NCI-H510A treated with DMSO at 0.1 percent for 48 hours (cell line): ENCODE measurements around the gene BCL7A.
A peak's percentile ranks its signal among the peaks of the same experiment; 100 is the strongest.

Experiments
- DNase-seq: peaks from one replicate; lab custom pipeline; 2025; lab: John Stamatoyannopoulos, UW

The BCL7A gene

GRCh38 chr12:122079033-122079531, 57.4 kb downstream of the BCL7A start:
- DNase-seq: peak; percentile 38

GRCh38 chr12:122079532-122080081, 57.9 kb downstream of the BCL7A start:
- no peak for DNase-seq

DNA sequence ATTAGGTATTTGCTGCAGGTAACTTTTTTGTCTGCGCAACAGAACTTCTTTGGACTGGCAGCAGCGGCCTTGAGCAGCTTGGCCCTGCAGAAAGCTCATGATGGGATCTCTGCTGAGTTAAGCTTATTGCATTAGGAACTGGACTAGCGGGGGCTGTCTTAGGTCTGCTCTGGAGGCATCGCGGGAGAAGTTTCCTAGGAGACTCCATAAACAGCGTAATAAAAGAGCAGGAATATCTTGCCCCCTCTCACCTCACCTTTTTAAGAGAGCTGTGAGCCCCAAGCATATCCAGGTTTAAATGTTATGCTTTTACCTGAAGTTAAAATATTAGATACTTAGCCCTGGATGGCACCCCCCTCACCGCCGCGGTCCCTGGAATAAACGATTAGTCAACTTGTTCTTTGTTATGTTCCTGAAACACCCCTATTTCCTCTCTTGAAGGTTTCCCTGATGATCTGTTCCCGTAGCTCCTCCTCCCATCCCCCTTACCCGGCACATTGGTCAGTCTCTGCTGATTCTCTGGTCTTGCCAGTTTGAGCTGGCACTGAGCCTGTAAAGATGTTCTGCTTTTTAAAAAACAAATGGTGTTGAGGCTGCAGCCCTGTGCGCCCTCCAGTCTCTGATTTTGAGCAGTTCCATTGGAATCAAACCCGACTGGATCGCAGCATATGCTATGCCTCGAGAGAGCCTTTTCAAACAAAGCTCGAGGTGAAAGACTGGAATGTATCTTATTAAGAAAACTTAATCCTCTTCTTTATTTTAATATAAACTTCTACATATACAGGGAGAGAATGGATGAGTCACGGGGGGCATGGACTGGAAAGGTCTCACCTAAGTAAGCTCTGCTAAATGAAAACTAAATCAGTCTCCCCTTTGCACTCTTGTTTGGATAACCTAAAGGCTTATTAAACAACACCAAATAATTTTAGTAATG, 58.7 kb downstream of the BCL7A start:
- peak; percentile 62 for DNase-seq

- no peak for DNase-seq
These were observed 59.5 kb downstream of the BCL7A start for GRCh38 chr12:122081083-122081696.

- DNase-seq: peak; percentile 66
These were observed 60.1 kb downstream of the BCL7A start for GRCh38 chr12:122081697-122082221.

DNA sequence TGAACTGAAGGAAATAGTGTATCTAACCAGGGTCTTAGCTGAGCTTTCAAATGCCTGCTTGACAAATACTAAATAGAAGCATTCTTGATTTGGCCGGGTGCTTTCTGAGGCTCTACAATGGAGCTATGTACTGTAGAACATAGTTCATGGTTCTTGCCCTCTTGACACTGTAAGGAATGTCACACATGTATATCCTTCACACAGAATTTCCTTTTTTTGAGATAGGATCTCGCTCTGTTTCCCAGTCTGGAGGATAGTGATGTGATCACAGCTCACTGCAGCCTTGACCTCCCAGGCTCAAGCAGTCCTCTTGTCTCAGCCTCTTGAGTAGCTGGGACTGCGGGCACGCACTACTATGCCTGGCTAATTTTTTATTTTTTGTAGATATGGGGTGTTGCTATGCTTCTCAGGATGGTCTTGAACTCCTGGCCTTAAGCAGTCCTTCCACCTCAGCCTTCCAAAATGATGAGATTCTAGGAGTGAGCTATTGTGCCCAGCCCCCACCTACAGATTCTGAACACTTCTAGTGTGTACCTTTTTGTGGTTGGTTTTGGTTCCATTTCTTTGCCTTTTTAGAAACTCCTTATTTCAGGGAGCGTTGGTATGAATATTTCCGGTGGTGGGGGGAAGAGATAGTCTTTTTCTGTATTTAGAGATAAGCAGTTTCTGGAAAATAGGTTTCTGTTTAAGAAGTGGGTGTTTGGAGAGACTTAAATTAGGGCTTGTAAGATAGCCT, 61.1 kb downstream of the BCL7A start:
- DNase-seq: no peak

- no peak for DNase-seq
These were observed 63.2 kb downstream of the BCL7A start for GRCh38 chr12:122084857-122085405.

GRCh38 chr12:122085591-122085990, 63.9 kb downstream of the BCL7A start:
- DNase-seq: no peak

DNA sequence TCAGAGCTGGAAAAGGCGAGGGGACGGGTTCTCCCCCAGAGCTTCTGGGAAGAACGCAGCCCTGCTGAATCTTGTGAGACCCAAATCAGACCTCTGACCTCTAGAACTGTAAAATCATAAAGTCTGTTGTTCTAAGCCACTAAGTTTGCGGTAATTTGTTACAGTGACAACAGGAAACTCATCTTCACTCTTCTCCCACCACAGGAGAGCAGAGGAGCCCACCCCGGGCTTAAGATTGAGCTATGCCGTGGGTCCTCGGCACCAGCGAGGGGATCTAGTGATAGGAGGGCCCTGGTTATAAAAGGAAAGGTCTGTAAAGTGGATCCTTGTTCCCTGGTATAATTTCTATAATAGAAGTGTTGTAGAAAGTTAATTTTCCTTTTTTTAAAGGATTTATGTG, 64.4 kb downstream of the BCL7A start:
- no peak for DNase-seq

- DNase-seq: no peak
These were observed 65.1 kb downstream of the BCL7A start for GRCh38 chr12:122086641-122087285.

GRCh38 chr12:122087431-122088178, 65.9 kb downstream of the BCL7A start:
- DNase-seq: no peak

DNA sequence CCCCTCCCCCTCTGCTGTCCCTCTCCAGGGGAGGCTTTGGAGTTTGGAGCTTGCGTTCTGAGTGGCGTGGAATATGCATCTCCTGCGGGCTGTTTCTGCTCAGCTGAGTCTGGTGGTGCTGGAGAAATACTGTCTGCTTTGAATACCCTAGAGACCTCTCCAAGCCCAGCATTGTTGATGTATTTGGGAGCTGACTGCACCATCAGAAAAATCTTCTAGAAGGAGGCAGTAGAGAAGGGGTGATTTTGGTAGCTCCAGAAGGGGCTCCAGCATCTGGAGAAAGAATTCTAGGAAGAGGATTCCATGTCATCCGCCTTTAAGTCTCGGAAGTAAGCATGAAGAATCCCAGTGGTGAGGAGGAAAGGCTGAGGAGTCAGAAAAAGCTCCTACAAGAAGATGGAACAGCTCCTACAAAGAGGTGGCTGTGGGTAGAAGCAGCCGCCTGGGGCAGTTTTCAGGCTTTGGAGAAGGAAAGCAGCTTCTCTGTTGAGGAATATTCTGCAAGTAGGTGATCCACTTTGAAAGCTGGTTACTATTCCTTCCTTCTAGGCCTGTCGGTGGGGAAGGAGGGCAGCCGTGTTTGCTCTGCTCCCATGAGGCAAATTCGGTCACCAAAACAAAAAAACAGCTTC, 66.6 kb downstream of the BCL7A start:
- DNase-seq: no peak

DNA sequence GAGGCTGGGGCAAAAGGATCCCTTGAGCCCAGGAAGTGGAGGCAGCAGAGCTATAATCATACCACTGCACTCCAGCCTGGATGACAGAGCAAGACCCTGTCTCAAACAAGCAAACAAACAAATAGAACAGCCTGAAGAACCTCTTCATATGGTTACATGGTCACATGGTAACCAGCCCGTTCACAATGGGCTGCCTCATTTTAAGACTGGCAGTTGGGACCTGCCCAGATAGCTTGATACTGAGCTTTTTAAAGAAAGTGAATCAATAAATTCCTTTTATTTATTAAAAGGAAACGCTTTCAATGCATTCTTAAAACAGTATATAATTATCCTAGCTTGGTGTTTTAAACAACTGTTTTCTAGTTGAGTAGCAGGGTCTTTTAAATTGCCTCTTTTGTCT, 67.4 kb downstream of the BCL7A start:
- DNase-seq: no peak

GRCh38 chr12:122090759-122091515, 69.3 kb downstream of the BCL7A start:
- DNase-seq: no peak

- DNase-seq: no peak
These were observed 71.6 kb downstream of the BCL7A start for GRCh38 chr12:122093098-122093883.

- no peak for DNase-seq
These were observed 72.6 kb downstream of the BCL7A start for GRCh38 chr12:122094137-122094734.

- no peak for DNase-seq
These were observed 73.3 kb downstream of the BCL7A start for GRCh38 chr12:122094735-122095631.
